ENCODE data around the gene RNF144A.

- TF ChIP-seq REST (IDR thresholded peaks at IDR 0.05; ENCODE audit: insufficient read depth in 1 of 2, low read depth in 2 of 2, low read length in 2 of 2) (no peak), SIN3A (IDR thresholded peaks at IDR 0.05; ENCODE audit: borderline replicate concordance, insufficient read depth, low read length) (no peak), POLR2AphosphoS5 (IDR thresholded peaks at IDR 0.05; ENCODE audit: low read depth, low read length) (no peak)
Measured at GRCh38 chr2:7077660-7078267, 160.6 kb downstream of the RNF144A start.
